Inflammatory macrophage treated with lipopolysaccharide for 4 hours (primary cell): ENCODE results near the gene COL11A1.
"Not testable (repeated sequence)": the region's sequence is repeated elsewhere in the genome, so short reads cannot be mapped to it uniquely, and the experiment has no call there.

Source experiments
- DNase-seq: peaks from one replicate; pipeline ENCODE4 v3.0.0-alpha.2; 2020

The COL11A1 gene

GRCh38 chr1:102833151-102833550 is 275.2 kb downstream of the COL11A1 start:
- DNase-seq: no peak

DNA sequence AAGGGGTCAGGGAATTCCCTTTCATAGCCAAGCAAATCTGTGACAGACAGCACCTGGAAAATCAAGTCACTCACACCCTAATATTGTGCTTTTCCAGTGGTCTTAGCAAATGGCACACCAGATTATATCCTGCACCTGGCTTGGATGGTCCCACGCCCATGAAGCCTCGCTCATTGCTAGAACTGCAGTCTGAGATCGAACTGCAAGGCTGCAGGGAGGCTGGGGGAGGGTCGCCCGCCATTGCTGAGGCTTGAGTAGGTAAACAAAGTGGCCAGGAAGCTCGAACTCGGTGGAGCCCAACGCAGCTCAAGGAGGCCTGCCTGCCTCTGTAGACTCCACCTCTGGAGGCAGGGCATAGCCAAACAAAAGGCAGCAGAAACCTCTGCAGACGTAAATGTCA is 281.6 kb downstream of the COL11A1 start:
- DNase-seq: not testable (repeated sequence)
